GM21423 (cell line): ENCODE data around the gene AMOTL1.

Experiments used
- ATAC-seq: cut with Tn5 transposase; IDR thresholded peaks from one replicate; pipeline ENCODE4 v1.9.1; 2021; ENCODE audit warnings: mild to moderate bottlenecking, moderate library complexity; ENCODE audit not compliant: unreplicated experiment

Gene AMOTL1

DNA sequence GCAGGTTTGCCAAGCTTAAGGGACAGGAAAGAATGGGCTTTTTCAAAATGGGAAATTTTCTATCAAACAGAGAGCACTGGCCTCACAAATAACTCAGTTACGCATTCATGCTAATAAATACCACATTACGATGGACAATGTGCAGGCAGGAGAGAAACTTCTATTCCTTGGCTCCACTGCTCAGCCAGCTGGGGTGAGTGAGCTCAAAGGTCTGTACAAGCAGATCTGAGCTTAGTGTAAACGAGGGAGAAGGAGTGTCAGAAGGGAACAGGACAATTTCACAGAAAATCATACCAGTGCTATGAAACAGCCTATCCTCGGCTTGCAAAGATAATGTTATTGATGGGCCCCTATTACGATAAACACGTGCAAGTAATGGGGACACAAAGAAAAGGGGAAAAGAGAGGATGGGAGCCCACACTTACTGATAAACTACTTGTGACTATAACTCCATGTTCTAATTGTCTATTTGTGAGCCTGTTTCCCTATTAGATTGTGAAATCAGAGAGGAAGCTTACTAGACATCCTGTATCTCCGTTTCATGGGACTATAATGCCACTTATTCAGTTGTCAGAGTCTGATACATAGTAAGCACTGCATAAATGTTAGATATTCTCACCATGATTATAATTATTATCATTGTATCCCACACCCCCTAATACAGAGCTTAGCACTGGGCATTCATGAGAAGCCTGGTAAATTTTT, 46.3 kb downstream of the AMOTL1 start:
- ATAC-seq = no peak

DNA sequence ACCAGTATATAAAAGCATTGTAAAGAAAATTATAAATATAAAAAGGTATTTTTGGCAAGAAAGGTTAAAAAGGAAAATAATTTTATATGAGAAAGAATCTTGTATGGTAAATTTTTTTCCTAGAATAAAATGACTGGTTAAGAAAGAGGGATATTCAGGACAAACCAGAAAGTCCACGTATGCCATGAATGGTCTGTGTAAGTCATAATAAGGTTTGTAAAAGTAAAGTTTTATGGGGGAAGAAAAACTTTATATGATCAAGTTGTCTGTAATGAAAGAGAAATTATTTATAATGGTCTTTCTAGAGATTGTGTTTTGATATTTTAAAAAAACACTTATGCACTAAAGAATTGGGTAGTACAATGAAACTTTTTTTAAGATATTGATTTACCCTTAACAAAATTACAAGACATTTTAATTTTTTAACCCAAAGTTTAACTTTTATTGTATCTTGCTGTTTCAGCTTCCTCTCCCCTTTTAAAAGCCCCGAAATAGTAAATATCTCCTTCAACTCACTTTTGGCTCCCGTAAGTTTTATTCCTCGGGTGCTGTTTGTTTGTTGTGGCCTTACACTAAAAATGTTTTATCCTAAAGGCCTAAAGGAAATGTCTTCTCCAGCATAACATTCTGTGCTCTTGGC, 47.7 kb downstream of the AMOTL1 start:
- no peak for ATAC-seq

GRCh38 chr11:94820480-94820879, 52.3 kb downstream of the AMOTL1 start:
- ATAC-seq = no peak

DNA sequence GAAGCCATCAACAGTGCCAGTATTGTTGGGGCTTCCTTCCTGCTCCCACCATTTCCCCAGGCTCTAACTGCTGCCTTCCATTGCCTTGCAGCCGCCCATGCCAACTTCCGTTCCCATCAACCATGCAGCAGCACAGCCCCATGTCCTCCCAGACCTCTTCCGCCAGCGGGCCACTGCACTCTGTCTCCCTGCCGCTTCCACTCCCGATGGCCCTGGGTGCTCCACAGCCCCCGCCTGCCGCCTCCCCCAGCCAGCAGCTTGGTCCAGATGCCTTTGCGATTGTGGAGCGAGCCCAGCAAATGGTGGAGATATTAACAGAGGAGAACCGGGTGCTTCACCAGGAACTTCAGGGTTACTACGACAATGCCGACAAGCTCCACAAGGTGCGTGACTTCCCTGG, 53.3 kb downstream of the AMOTL1 start:
- ATAC-seq = no peak

GRCh38 chr11:94822080-94822479, 53.9 kb downstream of the AMOTL1 start:
- ATAC-seq = no peak

- ATAC-seq = no peak
These were observed 55.1 kb downstream of the AMOTL1 start for GRCh38 chr11:94823102-94823732.

DNA sequence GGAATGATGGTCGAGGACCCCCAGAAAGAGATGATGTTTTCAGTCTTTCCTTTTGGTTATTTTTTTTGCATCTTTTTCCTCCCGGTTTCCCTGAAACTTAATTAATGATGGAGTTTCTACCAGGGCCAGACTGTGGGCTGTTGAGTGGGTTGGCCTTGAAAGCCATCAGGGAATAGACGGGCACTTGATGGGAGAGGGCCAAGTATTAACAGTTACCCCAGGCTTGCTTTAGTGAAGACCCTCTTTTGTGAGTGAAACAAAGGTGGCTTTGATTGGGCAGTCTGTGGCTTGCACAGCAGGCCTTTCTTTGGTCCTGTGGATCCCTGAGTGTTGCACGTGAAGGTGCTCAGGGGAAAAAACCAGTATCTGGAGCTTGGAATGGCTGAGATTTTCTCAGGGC, 56.9 kb downstream of the AMOTL1 start:
- no peak for ATAC-seq

DNA sequence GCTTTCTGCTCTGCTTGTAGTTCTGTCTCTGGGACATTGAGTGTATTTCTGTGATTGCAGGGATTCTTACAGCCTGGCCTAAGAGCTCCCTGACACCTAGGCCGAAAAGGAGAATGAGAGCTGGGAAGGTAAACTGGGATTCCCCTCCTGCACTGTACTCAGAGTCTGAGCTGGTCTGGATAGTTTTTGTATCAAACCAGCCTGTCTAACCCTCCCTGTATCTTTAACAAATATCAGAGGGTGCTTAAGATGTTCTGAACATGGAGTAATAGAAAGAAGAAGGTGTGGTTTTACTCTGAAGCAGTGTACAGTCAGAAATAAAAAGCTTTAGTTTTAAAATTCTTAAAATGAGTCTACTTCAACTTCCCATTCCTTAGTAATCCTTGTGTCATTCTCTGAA, 57.3 kb downstream of the AMOTL1 start:
- ATAC-seq = no peak

GRCh38 chr11:94826415-94826814, 58.3 kb downstream of the AMOTL1 start:
- no peak for ATAC-seq

- no peak for ATAC-seq
These were observed 59.9 kb downstream of the AMOTL1 start for GRCh38 chr11:94828088-94828487.

DNA sequence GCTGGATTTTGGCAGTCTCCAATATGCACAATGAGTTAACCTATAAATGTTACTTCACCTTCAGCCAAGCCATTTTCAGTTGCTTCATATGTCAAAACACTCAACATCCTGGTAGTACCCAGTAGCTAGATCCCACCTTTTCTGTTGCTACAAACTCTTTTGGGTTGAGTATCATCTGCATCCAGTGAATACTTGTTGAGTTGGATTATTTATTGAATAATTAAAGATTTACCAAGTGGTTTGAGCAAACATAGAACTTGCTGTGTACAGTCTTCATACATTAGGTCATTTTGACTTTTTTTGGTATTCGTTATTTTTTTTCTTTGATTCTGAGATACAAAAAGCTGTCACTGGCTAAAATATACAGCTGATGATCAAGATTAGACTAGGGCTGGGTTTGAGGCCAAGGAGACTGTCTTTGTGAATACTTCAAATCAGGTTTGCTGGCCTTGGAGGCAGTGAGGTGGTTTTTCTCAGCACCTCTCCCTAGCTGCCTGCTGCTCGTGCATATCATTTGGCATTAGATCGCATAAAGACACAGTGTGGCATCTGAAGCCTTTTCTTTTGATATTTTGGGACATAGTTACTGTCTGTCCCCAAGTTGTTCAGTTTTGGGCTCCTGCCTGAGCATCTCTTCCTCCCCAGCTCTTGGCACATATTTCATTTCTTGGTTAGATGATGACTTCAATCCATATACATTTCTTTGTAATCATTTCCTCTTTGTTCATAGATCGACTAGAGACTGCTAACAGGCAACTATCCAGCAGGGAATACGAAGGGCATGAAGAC, 62.8 kb downstream of the AMOTL1 start:
- ATAC-seq = no peak

DNA sequence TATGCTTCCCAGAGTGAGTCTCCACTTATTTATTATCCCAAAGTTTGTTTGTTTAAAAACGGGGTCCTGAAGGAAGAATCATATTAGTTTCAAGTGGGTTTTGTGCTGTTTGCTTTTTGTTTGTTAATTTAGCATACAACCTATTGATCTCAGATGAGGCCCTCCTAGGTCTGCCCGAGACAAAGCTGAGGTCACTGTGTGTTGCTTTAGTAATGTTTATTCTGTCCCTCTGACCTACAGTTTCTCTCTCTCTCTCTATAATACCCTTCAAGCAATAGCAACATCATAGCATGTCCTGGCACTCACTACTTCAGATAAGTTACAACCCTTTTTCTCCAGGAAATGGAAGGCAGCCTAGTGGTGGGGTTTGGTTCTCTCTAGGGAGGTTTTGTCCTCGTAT, 63.4 kb downstream of the AMOTL1 start:
- no peak for ATAC-seq

DNA sequence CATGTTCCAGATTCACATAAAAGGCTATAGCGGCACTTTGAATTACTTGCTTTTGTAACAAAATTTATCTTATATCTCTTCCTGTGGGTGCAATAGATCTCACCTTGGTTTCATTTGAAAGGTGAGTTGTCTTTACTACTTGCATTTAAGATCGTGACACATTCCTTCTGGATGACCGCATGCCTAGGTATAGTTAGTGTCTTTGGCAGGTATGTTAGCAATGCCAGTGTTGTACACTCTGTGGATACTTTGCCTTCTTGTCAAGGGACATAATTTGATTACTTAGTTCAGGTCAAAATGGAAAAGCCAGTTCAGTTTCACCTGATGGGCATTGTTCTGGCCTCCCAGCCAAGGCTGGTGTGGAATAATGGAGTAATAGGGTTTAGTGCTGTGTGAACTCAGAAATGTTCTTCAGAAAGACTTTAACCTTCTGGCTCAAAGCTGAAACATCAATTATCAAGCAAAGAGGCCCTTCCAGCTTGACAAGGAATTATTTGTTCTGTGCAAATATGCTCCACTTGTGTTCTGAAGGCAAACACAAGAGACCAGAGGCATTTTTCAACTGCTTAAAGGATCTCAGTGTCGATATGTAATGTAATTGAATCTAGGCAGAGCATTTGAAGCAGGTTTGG, 64.6 kb downstream of the AMOTL1 start:
- no peak for ATAC-seq

- ATAC-seq = no peak
These were observed 66.9 kb downstream of the AMOTL1 start for GRCh38 chr11:94834911-94835593.

DNA sequence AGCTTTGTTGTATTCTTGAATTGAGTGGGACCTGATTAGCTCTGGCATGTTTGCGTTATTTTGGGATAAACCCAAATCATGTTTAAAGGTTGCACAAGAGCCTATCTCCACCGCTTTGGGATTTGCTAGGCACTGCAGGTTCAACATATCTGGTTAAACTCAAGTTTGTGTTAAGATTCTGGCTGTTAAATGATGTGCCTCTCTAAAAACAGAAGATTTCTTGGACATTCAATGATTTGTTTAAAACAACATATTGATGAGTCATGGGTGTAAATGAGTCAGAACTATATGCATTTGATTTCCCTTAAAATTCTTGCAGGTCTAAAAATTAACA, 67.4 kb downstream of the AMOTL1 start:
- ATAC-seq = no peak

DNA sequence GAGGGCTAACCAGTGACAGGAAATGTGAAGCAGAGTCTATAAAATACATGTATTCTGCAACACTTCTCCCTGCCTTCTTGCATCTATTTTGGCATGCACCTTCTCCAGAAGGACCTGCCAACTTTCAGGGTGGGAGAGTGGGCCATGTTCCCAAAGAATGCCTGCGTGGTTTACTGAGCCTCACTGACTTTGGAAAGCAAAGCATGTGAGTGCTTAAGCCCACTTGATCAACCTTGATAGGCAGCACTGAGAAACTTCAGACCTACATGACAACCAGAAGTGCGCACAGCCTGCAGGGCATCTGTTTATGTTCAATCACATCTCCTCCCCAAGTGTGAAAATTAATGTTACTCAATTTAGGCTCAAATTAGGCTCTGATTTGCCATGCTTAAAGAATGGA, 69.2 kb downstream of the AMOTL1 start:
- no peak for ATAC-seq

- no peak for ATAC-seq
These were observed 70.0 kb downstream of the AMOTL1 start for GRCh38 chr11:94838027-94838731.

- ATAC-seq = no peak
These were observed 72.1 kb downstream of the AMOTL1 start for GRCh38 chr11:94840209-94840608.

DNA sequence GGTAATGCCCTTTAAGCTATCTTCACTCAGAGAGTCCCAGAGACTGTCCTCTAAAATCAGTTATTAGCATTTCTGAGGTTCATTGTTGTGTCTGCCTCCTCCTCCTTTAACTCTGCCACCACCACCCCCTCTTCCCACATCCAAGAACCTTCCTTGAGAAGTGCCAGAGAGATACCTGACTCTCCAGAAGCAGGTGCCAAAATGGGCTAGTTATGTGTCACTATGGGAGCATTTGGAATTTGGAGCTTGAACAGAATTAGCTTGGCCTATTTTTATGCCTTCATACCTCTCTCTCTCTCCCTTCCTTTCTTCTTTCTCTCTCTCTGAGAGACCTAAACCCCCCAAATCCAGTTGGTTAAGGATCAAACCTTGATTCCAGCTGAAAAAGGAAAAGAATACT, 75.9 kb downstream of the AMOTL1 start:
- ATAC-seq = no peak

GRCh38 chr11:94845622-94846021, 77.5 kb downstream of the AMOTL1 start:
- ATAC-seq = no peak
